IPS-NIHi11 (cell line): Measurements from ENCODE around the gene RAMP3.
"Not testable (repeated sequence)": the region's sequence is repeated elsewhere in the genome, so short reads cannot be mapped to it uniquely, and the experiment has no call there.

Source experiments
- DNase-seq: peaks from one replicate; pipeline ENCODE4 v3.0.0; 2012; ENCODE audit warnings: mixed read lengths, low spot score

Gene RAMP3

DNA sequence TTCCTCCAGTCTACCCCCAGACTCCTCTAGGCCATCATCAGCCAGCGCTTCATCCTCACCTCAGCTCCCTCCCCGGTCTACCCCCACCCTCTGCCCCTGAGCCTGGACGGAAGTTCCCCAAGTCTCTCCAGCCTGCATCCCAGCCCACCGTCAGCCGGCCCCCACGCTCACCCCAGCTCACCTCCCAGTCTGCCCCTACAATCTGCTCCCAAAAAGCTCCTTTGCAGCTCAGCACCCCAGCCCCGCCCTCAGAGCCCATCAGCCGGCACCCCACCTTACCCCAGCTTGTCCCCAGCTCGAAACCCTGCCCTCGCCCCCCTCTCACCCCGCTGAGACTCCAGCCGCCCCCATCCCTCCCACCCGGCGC lies 322 bp upstream of the RAMP3 start:
- no peak for DNase-seq

DNA sequence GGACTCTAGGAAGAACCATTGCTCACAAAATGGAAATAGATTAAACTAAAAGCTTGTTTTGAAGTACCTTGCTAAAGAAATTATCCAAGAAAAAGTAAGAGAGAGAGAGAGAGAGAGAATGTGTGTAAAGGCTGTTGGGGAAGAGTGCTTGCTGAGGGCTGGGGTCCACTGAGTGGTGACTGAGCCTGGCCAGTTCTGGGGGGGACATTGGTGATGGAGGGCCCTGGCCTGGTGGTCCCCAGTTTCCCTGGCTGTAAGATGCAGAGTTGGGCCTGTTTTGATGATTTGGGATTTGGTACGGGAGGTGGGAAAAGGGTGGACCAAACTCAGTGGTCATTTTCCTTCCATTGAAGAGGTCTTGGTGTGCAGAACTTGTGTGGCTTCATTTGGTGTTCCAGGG lies 880 bp downstream of the RAMP3 start:
- DNase-seq, result no peak

DNA sequence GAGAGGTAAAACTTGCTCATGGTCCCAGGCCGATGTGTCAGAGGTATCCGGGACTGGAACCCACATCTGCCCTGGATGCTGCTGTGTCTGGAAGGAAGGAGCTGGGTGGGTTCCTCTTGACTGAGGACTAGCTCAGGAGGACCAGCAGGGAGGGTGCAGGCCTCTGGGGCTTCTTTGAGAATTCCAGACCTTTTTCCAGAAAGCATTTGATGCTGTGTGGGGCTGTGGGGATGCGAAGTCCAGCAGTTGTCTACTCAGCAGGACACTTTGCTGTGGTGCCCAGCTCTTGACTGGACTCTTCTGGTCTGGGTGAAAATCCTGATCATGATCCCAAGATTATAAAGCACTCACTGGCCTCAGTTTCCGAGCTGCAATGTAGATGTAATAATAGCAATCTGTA lies 1.7 kb downstream of the RAMP3 start:
- no peak for DNase-seq

DNA sequence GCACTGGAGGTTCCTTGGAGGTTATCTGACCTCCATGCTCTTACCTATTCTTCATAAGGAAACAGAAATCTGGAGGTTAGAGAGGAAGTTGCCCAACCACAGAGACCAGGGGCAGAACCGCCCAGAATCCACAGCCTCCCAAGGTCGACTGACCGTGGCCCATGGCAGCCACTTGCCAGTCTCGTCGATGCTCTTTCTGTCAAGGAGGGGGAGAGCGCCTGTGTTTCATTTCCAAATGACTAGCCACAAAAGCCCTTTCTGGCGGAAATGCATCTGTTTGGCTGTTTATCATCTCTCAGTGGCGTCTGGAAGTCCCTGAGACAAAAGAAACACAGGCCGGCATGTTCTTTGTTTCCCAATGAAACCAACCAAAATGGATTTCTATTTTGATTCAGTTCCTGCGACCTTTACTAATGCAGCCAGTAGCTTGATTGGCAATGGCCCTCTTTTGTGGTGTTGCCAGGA lies 2.9 kb downstream of the RAMP3 start:
- DNase-seq, result no peak

DNA sequence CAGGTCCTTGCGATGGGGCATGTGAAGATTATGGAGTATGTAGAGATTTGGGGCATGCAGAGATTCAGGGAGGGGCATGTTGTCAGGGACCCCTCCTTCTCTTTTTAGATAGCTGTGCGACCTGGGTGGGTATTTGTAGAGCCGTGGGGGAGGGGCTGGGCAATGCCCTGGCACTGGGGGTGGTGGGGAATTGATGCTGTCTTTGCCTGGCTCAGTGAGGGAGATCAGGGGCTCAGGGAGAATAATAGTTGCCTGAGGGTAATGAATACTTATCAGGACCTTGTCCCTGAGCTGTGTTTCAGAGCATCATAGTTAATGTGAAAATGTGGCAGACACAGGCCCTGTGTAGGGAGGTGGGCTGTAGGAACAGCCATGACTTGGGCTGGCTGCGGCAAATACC lies 3.5 kb downstream of the RAMP3 start:
- DNase-seq, result no peak

DNA sequence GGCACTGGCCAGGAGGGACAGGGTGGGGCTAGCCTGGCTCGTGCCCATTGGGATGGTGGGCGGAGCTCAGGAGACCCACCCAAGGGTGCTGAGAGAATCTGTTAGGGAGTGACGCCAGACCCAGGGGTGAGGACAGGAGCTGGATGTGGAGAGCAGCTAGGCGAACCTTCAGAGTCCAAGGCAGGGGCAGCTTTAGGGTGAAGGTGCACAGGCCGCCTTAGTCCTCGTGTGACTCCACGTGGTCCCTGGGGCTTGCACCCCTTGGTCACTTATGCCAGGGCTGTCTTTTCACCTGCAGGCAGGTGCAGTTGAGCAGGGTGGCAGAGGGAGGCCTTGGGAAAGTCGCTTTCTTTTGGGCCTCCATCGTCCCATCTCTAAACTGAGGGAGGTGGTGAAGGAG lies 4.3 kb downstream of the RAMP3 start:
- DNase-seq, result no peak

DNA sequence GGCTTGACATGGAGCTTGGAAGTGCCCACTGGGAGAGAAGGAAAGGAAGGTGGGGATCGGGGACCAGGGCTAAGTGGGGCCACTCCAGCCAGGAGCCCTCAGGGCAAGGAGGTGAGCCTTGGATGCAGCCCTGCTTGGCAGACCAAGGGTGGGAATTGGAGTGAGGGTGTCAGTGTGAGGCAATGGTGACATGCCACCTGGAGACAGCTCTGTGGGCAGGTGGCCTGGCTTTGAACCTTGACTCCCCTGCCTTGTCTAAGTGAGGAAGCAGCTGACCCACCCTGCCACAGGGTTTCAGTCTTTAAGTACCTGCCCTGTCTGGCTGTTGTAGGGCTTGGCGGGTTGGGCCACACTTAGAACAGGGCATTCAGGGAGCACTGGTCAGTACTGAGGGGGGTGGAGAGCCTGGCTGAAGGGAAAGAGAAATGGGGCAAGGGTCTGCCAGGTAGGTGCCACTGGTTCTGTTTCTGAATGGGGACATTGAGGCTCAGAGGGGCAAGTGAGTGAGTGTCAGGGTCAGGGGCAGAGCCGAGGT lies 4.8 kb downstream of the RAMP3 start:
- DNase-seq, result no peak

DNA sequence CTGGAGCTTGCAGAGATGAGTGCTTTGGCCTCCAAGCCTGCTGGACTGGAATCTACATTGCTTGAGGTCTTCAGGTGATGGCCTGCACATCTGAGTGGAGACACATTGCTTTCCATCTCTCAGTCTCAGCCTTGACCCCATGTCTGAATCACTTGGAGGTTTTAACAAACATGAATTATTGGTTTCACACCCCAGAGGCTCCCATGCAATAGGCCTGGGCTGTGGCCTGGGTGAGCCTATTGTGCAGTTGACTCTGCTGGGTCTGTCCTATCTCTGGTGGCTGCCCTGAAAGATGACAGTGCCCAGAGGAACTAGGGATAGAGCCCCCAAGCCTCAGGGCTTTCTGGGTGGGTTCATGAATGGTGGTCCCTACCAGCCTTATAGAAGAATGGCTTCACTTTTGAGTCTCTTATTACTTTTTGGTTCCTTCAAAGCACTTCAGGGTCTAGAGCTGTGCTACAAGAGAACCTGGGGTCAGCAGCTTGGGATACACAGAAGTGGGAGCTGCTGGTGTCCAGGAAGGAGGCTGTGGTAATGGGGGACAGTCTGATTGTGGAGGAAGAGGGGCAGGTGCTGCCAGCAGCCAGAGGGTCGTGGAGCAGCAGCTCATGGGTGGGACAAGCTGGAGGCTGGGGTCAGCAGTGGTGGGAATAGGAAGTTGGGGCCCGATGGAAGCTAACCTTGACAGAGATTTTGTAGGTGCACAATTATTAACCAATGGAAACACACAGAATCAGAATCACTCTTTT lies 5.5 kb downstream of the RAMP3 start:
- DNase-seq, result no peak

DNA sequence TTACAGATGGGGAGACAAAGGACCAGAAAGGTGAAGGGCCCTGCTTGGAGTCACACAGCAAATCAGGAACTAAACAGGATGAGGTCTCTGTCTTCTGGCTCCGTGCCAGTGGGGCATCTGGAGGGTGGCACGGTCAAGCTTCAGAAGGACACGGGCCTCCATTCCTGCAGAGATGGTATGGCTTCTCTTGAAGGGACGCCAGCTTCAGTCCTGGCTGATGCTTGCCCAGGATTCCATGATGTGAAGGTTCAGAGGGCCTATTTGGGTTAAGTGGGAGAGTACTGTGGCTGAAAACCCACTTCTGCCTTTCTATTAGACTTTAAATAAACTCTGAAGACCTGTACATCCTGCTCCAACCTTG lies 6.1 kb downstream of the RAMP3 start:
- DNase-seq, result no peak

DNA sequence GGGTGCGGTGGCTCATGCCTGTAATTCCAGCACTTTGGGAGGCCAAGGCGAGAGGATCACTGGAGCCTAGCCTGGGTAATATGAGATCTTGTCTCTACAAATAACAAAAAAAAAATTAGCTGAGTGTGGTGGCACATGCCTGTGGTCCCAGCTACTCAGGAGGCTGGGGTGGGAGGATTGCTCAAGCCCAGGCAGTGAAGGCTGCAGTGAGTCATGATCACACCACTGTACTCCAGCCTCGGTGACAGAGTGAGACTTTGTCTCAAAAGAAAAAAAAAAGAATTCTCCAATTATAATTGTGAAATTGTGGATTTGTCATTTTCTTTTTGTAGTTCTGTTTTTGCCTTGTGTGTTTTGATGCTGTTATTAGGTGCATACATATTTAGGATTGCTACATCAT lies 6.7 kb downstream of the RAMP3 start:
- DNase-seq, result not testable (repeated sequence)

DNA sequence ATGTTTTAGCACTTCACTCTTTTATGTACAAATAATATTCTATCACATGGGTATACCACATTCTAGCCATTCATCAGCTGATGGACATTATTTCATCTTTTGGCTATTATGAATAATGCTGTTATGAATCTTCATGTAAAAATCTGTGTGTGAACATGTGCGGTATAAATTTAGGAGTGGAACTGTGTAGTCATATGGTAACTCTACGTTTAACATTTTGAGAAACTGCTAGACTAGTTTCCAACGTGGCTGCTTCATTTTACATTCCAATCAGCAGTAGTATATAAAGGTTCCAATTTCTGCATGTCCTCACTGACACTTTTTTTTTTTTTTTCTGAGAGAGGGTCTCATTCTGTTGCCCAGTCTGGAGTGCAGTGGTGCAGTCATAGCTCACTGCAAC lies 8.3 kb downstream of the RAMP3 start:
- DNase-seq, result no peak

DNA sequence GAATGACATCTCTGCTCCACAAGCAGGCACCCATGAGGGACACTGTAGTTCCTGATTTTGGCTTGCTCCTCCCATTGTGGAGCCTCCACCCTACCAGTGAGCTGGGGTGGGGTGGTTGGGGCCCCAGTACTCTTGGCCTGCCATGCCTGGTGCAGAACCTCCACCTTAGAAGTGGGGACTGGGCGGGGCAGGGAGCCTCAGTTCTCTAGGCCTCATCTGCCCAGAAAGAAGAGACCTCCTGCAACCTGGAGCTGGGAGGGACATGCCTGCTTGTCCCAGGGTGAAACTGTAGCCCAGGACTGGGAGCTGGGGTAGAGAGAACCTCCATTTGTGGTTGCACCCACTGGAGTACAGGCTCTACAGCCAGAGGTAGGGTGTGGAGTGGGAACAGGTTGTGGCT lies 14.4 kb downstream of the RAMP3 start:
- no peak for DNase-seq

DNA sequence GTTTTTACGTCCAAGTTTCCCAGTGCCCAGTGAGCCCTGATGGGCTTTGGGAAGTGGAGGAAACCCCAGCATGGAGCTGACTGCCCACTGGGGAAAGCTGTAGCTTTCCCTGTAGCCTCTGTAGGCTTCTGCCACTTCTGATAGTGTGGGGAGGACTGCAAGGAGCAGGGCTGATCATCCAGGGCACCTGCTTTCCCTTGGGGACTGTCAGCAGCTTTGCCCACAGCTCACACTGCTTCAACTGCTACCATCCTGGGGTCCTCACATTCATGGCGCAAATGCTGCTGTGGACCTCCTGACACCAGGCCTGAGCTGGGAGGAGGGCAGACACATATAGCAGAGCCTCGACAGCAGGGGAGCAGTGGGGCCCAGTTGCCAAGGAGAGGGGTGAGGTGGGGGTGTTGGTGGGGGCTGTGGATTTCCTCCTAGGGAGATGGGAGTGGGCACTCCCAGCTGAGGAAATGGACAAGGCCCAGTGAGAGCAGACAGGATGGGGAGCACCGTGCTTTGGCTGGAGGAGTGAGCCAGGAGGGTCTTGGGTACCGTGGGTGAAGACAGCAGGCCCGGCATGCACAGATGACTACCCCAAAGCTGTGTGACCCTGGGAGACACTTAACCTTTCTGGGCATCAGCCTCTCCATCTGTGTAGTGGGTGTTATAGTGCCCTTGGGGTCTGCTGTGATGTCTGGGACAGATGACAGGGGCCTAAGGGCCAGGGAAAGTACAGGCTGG lies 16.2 kb downstream of the RAMP3 start:
- no peak for DNase-seq

DNA sequence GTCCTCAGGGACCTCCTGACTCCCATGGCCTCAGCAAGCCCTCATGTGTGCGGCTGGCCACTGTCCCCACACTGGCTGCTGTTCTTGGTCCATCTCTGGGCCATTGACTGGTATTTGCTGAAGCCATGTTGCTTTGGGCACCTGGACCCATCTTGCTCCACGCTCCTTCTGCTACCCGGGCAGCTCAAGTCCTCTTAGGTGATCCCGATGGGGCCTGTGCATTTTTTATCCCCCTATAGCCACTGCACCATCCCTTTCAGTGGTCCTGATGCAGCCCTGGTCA lies 16.7 kb downstream of the RAMP3 start:
- DNase-seq, result no peak

DNA sequence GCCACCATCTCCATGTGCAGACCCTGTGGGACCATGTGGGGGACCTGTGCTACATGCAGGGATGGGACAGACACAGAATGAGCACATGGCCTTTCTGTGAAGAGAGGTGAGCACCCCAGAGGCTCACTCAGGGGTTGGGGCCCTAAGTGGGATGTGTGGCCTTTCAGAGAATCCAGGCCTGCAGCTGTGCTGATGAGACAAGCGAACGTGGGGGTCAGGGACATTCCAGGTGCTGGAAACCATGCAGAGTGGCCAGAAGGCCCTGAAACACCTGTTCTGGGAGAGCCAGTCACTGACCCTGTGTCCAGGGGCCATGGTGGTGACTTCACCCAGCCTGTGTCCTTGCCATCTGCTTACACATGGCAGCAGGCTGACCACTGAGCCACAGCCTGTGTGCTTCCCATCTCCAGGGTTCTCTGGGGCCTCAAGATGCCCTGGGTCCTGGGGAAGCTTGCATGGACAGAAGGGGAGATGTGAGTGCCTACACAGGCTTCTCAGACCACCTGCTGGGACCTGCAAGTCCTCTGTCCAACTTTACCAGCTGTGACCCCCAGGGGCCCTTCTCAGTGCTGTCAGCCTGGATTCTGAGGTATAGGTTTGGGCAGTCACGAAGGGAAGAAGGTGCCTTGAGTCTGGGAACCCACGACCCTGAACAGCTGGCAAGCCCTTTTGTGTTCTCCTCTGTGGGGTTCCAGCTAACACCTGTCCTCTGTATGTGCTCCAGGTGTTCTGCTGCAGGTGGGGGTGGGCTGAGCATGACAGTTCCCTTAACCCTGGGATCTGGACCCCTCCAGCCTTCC lies 17.6 kb downstream of the RAMP3 start:
- no peak for DNase-seq

DNA sequence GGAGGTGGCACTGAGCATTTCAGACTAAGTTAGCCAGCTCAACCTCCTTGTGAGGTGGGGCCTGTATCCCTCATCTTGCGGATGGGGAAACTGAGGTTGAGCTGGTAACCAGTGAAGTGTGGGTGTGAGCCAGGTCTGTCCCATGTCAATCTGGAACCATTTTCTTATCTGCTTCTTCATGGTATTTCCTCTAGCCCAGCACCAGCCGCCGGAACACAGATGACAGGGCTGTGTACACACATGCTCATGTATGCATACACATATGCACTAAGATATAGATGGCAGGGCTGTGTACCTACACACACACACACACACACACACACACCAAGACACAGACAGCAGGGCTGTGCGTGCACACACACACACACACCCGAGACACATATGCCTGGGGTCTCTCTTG lies 18.5 kb downstream of the RAMP3 start:
- no peak for DNase-seq

DNA sequence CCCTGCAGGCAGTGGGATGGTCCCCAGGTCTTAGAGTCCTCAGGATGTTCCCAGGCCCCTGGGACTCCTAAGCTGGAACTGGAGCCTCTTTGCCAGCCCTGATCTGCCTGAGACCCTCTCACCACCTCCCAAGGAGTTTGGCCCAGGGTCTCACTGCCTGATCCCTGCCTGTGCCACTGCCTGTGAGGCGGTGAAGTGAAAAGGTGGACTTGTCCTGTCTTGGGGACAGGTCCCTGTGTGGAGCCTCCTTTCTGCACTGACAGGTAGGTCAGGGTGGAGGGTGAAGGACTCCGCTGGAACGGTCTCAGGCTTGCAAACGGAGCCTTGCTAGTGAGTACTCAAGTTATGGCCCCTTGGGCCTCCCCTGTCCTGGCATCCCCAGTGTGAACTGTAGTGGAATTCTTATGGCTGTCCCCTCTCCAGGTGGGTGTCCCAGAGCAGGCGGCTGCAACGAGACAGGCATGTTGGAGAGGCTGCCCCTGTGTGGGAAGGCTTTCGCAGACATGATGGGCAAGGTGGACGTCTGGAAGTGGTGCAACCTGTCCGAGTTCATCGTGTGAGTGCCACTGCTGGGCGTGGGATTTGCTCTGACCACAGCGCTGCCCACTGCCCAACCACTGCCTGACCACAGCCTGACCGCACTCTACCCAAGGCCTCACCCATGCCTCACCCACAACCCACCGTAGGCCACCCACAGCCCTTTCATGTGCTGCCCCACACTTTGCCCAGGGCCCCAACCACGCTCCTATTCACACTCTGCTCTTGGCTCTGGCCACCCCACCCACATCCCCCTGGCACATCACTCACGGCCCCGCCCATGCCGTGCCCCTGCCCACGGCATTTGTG lies 19.5 kb downstream of the RAMP3 start:
- no peak for DNase-seq

DNA sequence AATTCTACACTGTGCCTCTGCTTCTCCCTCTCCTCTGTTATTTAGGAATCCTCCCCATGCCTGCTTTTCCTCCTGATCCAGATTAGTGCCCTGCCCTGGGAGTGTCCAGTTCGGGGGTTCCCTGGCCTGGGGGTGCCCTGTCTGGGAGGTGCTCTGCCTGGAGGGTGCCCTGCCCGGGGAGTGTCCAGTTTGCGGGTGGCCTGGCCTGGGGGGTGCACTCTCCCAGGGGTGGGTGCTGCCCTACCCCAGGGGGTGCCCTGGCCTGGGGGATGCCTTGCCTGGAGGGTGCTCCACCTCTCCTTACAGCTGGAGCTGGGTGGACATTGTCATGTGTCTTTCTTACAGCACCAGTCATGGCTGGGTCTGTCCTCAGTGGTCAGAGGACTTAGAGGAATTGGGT lies 20.2 kb downstream of the RAMP3 start:
- no peak for DNase-seq

DNA sequence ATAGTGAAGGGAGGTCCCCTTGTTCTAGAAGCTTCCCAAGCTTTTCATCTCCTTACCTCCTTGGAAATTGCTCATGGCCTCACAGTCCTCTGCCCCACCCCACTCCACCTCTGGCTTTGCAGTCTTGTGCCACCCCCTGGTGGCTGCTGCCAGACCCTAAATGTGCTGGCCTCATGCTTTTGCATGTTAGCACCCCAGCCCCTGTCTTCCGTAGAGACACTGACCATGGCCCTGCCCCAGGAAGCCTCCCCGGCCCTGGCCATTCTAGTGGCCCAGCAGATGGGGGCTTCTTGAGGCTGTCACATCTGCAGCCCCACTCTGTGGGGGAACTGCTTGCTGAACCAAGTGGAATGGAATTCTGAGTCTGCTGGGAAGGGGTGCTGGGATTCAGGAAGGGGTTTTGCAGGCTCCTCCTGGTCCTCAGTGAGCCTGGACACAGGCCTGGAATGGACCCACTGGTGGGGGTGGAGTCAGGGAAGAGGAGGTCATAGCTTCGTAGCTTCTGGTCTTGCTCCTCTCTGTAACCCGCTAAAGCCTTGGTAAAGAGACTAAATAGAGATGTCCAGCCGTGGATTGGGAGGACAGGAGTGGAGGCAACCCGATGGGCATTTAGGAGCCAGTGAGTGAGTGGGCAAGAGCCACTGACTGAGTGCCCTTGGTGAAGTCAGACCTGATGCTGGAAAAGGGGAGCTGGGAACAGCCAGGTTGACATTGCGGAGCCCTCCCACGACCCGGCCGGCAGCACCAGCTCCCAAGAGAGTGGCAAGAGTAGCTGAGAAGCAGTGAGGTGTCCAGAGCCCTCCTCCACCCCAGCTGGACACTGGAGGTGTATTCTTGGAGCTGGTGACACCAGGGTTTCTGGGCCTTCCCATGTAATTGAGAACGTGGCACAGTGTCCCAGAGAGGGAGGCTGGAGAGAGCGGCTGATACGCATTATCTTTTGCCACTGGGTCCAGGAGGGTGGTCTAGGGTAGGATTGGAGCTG lies 20.9 kb downstream of the RAMP3 start:
- peak; percentile 55 for DNase-seq

DNA sequence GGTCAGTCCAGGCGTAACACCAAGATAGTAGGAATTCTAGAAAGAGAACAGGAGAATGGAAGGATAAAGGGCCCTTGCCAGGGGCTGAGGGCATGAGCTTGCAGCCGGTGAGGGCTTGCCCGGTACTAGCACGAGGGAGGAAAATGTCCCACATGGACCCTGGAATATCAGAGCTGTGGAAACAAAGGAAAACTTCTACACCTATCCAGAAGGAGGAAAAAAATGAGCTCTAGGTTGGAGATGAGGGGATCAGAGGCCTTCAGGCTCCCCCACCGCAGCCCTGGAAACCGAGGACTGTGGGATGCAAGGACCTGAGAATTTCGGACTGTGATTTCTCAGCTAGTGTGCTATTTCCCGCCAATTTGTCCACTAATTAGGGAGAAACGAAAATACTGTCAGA lies 22.1 kb downstream of the RAMP3 start:
- no peak for DNase-seq
